Cerebellar nuclear complex (tissue), 1 donor: ENCODE results near the gene LGALS3BP.
A peak's percentile ranks its signal among the peaks of the same experiment; 100 is the strongest.

Experiments used
- DNase-seq, 2 experiments: peaks; one replicate each; lab custom pipeline; 2025; lab: John Stamatoyannopoulos, UW

The LGALS3BP gene

GRCh38 chr17:78998311-78999055, 18.8 kb upstream of the LGALS3BP start:
- DNase-seq, result no peak

DNA sequence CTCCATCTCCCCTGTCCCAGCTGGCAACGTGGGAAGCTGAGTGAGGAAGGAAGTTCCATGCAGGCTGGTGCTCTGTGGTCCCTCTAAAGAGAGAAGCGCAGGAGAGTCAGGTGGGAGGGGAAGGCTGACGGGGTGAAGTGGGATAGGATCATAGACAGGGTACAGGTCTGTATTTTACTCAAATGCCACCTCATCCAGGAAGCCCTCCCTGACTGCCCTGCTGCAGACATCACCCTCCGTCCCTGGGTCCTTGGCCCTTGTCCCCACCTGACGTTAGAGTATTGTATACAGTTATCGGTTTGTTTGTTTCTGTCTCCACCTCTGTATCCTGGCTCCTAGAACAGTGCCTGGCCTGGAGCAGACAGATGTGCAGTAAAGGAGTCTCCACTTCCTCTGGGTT, 18.2 kb upstream of the LGALS3BP start:
- DNase-seq, result no peak

DNA sequence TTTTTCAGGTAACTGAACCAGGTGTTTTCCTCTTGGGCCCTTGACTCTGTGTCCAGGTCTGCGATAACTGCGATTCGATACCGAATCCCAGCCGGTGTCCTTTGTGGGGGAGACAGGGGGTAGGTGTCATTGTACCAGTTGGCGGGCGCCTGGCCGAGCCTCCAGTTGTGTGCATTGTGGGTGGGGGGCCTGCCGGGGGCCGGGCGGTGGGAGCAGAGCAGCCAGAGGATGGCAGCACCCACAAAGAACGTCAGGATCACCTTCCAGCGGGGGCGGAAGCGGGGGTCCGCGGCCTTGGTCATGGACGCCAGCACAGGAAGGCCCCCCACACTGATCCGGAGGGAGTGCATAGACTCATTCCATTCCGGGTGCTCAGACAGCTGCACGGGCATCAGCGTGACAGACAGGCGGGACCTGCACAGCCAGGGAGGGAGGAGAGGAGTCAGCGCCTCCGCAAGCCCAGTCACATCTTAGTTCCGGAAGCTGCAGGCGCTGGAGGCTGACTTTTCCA, 17.6 kb upstream of the LGALS3BP start:
- no peak for DNase-seq

DNA sequence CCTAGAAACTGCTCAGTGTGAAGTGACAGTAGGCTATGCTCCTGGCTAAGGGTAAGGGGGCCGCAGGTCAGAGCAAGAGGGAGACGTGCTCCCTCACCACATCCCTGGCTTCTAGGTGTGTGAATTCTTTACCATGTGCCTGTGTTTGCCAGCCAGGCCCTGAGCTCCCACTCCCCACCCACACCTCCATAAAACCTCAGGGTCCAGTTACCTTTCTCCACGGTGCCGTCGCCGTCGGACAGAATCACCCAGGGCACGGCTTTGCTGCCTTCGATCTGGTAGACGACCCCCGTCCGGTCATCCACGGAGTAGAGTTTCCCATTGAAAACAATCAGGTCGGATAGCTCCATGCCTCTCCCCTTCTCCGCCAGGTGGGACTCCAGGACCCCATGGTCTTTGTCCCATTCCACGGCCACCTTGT, 17.1 kb upstream of the LGALS3BP start:
- no peak for DNase-seq

- peak in 1 of 2 experiments; percentile 61 for DNase-seq
These were observed 16.2 kb upstream of the LGALS3BP start for GRCh38 chr17:78995761-78996451.

- DNase-seq, result no peak
These were observed 15.5 kb upstream of the LGALS3BP start for GRCh38 chr17:78995022-78995760.

DNA sequence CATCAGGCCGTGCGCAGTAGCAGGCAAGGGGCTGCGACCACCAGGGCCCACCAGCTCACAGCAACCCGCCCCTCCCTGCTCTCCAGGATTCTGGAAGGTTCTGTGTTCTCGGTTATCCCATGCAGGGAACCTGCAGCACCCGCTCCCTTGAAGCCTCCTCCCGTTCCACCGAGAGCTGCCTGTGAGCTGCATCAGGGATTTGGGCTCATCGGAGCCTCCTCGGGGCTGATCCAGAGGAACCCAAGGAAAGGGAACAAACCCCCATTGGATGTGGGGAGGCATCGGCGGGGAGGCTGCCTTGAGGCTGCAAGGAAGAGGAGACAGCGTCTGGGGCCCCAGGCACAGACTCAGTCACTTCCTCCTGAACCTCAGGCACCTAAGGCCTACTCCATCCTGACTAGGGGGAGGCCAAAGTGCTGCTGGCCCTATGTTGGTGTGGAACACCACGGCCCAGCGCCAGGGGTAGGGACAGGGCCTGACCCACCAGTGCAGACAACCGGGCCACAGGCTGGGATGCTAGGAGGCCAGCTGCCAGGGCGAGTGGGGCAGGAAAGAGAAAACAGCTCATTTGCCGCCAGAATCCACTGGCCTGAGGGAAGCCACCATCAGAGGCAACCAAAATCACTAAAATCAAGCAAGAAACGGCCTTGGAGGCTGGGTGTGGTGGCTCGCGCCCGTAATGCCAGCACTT, 14.4 kb upstream of the LGALS3BP start:
- DNase-seq, result no peak

- DNase-seq, result no peak
These were observed 13.7 kb upstream of the LGALS3BP start for GRCh38 chr17:78993241-78993956.

GRCh38 chr17:78992542-78993212, 13.0 kb upstream of the LGALS3BP start:
- DNase-seq, result no peak

GRCh38 chr17:78991906-78992532, 12.3 kb upstream of the LGALS3BP start:
- no peak for DNase-seq

- DNase-seq, result no peak
These were observed 11.5 kb upstream of the LGALS3BP start for GRCh38 chr17:78991017-78991738.

- DNase-seq, result no peak
These were observed 10.8 kb upstream of the LGALS3BP start for GRCh38 chr17:78990349-78991016.

DNA sequence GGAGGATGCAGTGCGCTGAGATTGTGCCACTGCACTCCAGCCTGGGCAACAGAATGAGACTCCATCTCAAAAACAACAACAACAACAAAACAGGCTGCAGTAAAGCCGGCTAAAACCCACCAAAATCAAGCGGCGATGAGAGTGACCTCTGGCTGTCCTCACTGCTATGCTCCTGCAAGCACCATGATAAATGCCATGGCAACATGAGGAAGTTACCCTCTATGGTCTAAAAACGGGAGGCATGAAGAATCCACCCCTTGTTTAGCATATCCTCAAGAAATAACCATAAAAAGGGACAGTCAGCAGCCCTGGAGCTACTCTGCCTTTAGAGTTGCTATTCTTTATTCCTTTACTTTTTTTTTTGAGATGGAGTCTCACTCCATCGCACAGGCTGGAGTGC, 8.4 kb upstream of the LGALS3BP start:
- DNase-seq, result no peak

- DNase-seq, result no peak
These were observed 7.1 kb upstream of the LGALS3BP start for GRCh38 chr17:78986649-78987328.

DNA sequence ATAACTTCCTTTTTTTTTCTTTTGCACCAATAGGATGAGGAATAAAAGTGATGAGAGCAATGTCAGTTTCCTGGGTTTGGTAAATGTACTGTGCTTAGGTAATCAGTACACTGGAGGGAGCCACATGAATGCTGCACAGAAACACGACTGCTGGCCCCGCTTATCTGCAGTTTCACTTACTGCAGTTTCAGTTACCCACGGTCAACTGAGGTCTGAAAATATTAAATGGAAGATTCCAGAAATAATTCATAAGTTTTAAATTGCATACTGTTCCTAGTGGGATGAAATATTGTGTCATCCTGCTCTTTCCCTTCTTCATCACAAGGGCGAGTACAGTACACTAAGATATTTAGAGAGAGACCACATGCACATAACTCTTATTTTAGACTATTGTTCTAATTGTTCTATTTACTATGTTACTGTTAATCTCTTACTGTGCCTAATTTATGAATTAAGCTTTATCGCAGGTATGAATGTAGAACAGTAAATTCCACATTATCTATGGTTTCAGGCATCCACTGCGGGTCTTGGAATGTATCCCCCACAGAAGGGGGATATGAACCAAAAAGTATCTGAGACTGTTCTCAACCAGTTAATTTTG, 6.4 kb upstream of the LGALS3BP start:
- no peak for DNase-seq

DNA sequence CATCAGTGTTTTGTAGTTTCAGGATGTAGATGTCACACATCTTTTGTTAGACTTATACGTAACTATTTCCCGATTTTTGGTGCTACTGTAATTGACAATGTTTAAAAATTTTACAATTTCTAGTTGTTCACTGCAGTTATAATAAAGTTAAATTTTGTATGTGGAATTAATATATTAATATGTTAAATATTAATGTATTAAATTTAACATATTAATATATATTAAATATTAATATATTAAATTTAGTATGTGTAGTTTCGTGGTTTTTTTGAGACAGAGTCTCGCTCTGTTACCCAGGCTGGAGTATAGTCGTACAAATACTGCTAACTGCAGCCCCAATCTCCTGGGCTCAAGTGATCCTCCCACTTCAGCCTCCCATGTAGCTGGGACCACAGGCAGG, 5.7 kb upstream of the LGALS3BP start:
- no peak for DNase-seq

DNA sequence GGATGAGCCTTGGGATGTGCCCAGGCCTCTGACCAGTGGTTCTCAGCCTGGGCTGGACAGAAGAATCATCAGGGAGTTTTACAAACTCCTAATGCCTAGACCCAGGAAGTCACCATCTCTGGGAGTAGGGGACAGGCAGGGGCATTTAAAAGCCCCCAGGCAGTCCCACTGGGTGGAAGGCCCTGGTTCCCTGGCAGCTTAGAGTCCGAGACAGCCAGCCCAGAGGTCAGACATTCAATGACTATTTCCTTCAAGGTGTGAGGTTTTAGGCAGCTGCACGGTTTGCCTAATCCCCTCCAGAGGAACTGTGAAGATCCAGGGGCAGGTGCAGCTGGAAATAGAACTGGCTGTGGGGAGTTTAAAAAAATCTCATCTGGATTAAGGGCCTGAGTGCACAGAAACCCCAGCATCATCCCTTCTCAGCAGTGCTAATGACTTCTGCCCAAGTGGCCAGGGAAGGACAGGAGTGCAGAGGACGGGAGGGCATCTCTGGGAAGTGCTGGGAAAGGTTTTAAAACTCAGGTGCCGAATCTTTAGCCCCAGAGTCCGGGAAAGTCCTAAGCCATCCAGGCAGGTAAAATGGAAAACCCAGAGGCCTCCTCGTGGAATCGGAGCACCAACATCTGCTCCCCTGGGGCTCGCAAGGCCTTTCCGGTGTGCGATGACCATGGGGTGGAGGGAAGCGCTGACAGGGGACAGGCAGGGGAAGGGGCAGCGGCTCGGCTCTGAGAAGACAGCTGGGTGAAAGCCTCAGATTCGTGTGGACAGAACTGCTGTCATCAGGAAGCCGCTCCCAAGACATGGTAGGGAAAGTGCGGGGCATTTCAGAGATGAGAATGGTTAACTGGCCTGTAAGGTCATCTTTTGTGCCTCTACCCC, 1.5 kb upstream of the LGALS3BP start:
- no peak for DNase-seq
